HG02610 (cell line): ENCODE measurements around the gene TMUB1.

Experiments used
- ATAC-seq: cut with Tn5 transposase; IDR thresholded peaks from one replicate; pipeline ENCODE4 v1.9.1; 2021; ENCODE audit warnings: mild to moderate bottlenecking, moderate library complexity; ENCODE audit not compliant: unreplicated experiment

TMUB1 gene

GRCh38 chr7:151104411-151105235 is 21.3 kb upstream of the TMUB1 start:
- ATAC-seq = no peak

GRCh38 chr7:151103973-151104372 is 20.7 kb upstream of the TMUB1 start:
- ATAC-seq = no peak

- ATAC-seq = no peak
Measured at GRCh38 chr7:151102991-151103390, 19.7 kb upstream of the TMUB1 start.

DNA sequence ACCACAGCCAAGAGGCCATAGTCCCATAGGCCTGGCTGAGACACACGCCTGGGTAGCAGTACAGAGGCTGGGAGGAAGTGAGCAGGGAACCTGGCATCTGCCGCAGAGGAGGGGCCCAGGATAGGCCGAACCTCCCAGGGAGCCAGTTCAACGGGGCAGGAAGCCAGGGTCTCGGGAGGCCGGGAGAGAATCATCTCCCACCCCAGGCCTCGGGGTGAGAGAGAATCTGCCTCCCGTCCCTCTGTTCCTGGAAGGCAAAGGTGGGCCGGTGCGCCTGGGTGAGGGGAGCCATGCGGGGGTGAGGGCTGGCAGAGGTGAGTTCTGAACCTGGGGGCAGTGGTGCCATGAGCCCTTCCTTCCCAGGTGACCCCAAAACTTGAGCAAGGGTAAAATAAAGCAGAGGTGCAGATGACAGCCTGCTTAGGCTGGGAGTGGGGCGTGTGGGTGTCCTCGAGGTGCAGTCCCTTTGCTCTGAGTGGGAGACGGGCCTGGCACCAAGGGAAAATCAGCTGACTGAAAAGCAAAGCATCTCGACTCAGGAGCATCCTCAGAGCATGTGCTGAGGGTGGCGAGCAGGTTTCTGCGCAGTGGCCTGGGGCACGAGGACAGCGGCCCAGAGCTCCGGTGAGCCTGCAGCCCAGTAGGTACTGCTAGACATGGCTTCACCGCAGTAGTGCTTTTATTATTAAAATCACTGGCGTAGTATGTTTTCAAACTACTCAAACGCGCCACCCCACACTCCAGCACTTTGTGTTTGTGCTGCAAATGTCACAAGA is 18.5 kb upstream of the TMUB1 start:
- no peak for ATAC-seq

- no peak for ATAC-seq
Measured at GRCh38 chr7:151100921-151101320, 17.6 kb upstream of the TMUB1 start.

GRCh38 chr7:151099486-151100211 is 16.4 kb upstream of the TMUB1 start:
- ATAC-seq = no peak

- no peak for ATAC-seq
Measured at GRCh38 chr7:151095828-151096475, 12.7 kb upstream of the TMUB1 start.

DNA sequence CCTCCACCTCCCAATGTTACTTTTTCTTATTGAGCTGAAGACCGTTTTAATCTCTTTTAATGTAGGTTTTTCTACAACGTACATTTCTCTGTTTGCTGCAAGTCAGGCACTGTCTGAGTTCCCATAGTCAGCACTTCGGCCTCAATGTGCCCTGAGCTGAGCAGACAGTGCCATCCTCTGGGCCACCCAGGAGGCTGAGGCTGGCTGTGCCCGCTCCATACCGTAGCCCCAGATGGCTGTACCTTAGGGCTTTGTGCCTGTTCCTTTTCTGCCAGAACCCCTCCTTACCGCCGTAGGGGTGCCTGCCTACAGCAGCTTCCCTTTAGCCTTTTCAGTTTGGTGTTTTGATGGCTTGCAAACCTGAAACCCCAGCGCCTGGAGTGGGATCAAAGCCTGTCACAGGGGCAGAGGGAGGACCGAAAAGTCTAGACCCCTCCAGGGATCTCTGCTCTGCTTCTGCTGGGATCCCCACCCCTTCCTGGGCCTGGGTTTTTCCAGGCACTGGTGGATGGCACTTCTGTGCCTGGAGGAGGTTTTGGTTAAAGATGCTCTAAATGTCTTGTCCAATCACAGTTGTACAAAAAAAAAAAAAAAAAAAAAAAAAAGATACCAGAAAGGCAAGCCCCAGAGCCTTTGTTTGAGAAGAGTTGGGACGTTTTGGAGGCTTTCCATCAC is 12.0 kb upstream of the TMUB1 start:
- no peak for ATAC-seq

DNA sequence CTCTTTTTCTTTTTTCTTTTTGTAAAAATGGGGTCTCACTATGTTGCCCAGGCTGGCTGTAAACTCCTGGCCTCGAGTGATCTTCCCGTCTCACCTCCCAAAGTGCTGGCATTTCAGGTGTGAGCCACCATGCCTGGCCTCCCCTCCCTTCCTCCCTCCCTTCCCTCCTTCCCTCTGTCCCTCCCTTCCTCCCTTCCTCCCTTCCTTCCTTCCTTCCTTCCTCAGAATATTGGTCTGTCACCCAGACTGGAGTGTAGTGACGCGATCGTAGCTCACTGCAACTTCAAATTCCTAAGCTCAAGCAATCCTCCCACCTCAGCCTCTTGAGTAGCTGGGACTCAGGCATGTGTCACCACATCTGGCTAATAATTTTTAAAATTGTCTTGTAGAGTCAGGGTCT is 11.4 kb upstream of the TMUB1 start:
- ATAC-seq = no peak

DNA sequence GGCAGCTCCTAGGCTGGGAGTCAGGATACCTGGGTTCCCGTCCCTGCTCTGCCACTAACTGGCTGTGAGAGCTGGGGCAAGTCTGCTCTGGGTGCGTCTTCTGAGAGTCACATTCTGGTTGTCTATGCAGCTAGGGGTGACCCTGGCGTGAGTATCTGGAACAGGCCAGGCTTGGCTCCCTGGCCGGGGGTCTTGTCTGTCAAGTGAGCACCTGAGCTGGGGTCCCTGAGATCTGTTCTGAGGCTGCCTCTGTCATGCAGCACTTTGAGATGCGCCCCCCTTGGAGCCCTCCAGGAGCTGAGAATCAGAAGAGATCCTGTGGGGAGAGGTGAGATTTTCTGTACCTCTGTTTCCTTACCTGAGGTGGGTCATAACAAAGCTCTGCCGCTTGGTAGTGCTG is 10.5 kb upstream of the TMUB1 start:
- no peak for ATAC-seq

GRCh38 chr7:151091988-151092387 is 8.7 kb upstream of the TMUB1 start:
- ATAC-seq = no peak

- no peak for ATAC-seq
Measured at GRCh38 chr7:151091431-151091830, 8.1 kb upstream of the TMUB1 start.

DNA sequence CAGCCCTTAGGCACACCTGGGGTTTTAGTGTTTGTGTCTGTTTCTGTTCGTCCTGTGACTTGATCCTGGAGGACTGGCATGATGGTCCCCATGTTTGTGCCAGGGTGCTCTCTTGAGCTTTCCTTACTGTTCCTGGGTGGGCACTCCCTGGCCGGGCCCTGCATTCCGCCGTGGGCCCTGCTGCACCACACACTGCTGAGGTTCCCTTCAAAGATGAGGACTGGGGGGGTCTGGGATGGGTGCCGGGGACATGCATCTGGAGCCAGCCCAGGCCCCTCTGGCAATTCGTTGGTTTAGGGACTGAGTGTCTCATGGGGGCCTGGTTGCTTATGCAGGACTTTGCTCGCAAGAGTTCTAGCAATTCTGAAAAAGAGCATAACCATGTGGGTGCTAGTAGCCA is 7.7 kb upstream of the TMUB1 start:
- ATAC-seq = no peak

GRCh38 chr7:151089893-151090730 is 6.8 kb upstream of the TMUB1 start:
- no peak for ATAC-seq

- peak; percentile 32 for ATAC-seq
Measured at GRCh38 chr7:151088856-151089699, 5.8 kb upstream of the TMUB1 start.

GRCh38 chr7:151088019-151088855 is 4.9 kb upstream of the TMUB1 start:
- ATAC-seq = no peak

DNA sequence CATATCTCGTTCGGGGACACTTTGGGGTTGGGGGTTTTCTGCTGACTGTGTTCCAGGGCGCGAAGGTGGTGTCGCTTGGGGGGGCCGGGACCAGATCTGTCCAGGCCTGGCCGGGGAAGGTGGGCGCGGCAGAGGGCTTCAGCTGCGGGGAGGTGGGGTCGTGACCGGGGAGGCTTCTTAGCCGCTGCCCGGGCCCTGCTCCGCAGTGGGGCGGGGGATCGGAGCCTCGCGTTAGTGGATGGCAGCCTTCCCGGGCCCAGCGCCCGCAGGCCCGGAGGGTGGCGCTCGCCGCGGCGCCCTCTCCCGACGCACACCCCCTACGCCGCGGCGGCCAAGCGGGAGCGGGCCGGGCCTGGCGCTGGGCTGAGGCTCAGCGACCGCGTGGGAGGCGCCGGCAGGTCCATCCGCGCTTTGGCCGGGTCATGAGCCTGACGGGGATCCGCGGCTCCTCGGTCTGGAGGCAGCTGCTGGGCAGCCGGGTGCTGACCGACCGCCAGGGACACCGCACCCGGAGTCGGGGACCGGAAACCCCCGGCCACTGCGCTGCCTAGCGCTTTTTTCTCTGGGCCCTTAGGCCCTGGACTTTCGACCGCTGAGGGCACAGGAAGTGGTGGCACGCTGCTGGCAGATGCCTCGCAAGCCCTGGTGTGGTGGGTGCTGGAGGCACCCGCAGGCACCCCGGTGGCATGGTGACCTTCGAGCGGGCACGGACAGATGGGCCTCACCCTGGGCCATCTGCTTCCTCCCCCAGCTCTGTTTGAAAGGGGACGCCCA is 4.1 kb upstream of the TMUB1 start:
- ATAC-seq = no peak
